DOHH2 (cell line): Measurements from ENCODE around the gene ZBTB18.

Experiments
- CTCF ChIP-seq: fragments of 200-600 bp; sonication (generic); IDR thresholded peaks from one replicate; pipeline ENCODE4 v1.5.1; 2014; ENCODE audit warnings: antibody characterized with exemption, mild to moderate bottlenecking, low read depth, low read length; ENCODE audit not compliant: poor library complexity, severe bottlenecking
- EZH2phosphoT487 ChIP-seq: fragments of 200-600 bp; sonication (generic); IDR thresholded peaks from 2 replicates; pipeline ENCODE4 v1.6.1; 2017; ENCODE audit warnings: borderline replicate concordance, mild to moderate bottlenecking, antibody characterized with exemption, low read length, moderate library complexity, mixed read lengths

- TF ChIP-seq CTCF (no peak), EZH2phosphoT487 (no peak)
Measured at GRCh38 chr1:244006381-244006901, 44.6 kb upstream of the ZBTB18 start.
